MCF 10A (cell line): ENCODE results near the gene MASP1. TPM values are rescaled to one million over a fixed set of nuclear protein-coding genes. Genes with fewer than 3 reads are reported as not detected.

Experiments
- BruUV-seq: library from RNA; stranded (reverse); fragments of 400-500 nt; replicated peaks from 2 replicates; lab custom pipeline; 2021; lab: Mats Ljungman, UMichigan
- CTCF ChIA-PET: fragments of 300-600 bp; sonication (Branson Sonifier 250); formaldehyde crosslinking; extraction: SDS; loops from one replicate; lab custom pipeline; 2021; ENCODE audit warnings: antibody characterized with exemption, inconsistent platforms; lab: Yijun Ruan, JAX
- POLR2A ChIA-PET: fragments of 300-600, 350-650 bp; sonication (Branson Sonifier 250); formaldehyde crosslinking; extraction: SDS; loops from one replicate; lab custom pipeline; 2020; ENCODE audit warnings: antibody characterized with exemption, inconsistent platforms; lab: Yijun Ruan, JAX
- DNase-seq: peaks from one replicate; pipeline ENCODE4 v3.0.0-alpha.2; 2018; ENCODE audit not compliant: unreplicated experiment
- H3K27ac Mint-ChIP-seq: one replicate; pipeline ENCODE4 v1.8.0; 2022; ENCODE audit warnings: mild to moderate bottlenecking, low read depth, mixed read lengths; ENCODE audit not compliant: unreplicated experiment
- H3K27me3 Mint-ChIP-seq: one replicate; pipeline ENCODE4 v1.8.0; 2022; ENCODE audit warnings: mixed read lengths; ENCODE audit not compliant: insufficient read depth, unreplicated experiment
- H3K36me3 Mint-ChIP-seq: one replicate; pipeline ENCODE4 v1.8.0; 2022; ENCODE audit warnings: mild to moderate bottlenecking, moderate library complexity, mixed read lengths; ENCODE audit not compliant: insufficient read depth, unreplicated experiment
- H3K4me1 Mint-ChIP-seq: one replicate; pipeline ENCODE4 v1.8.0; 2022; ENCODE audit warnings: mixed read lengths; ENCODE audit not compliant: insufficient read depth, unreplicated experiment
- H3K4me3 Mint-ChIP-seq: one replicate; pipeline ENCODE4 v1.8.0; 2022; ENCODE audit warnings: mild to moderate bottlenecking, moderate library complexity, mixed read lengths; ENCODE audit not compliant: unreplicated experiment
- H3K9me3 Mint-ChIP-seq: one replicate; pipeline ENCODE4 v1.8.0; 2022; ENCODE audit warnings: mixed read lengths; ENCODE audit not compliant: unreplicated experiment
- CTCF ChIP-seq: fragments of 200-600 bp; IDR thresholded peaks from one replicate; pipeline ENCODE4 v1.8.0; 2022; ENCODE audit warnings: antibody characterized with exemption, mild to moderate bottlenecking; ENCODE audit not compliant: unreplicated experiment
- intact Hi-C: fragments of 100-400 bp; cut with micrococcal nuclease; formaldehyde crosslinking; loops from 2 replicates; pipeline ENCODE4 v1.14.1; 2022
- total RNA-seq: library from RNA; stranded (reverse); gene quantifications from 2 replicates; pipeline ENCODE4 v1.2.3, GENCODE V29; 2022

Gene MASP1
- total RNA-seq, 1 experiment from 2014 or later = not detected

- Mint-ChIP-seq H3K4me1 (peaks cover 5% of the 10 kb centered on the region), H3K4me3 (no peak overlapping the region), H3K9me3 (peaks cover 8% of the 10 kb centered on the region), H3K27ac (no peak overlapping the region), H3K27me3 (no peaks in the 10 kb centered on the region), H3K36me3 (no peaks in the 10 kb centered on the region)
- TF ChIP-seq CTCF = no peak
- intact Hi-C loops = no loop called here
- DNase-seq = peak; percentile 46
- no TSS peak for BruUV-seq
- ChIA-PET CTCF (interaction anchor here (0.6 to 1.0 kb wide), 2 partner anchors 55 to 453 kb away, joined by 3 to 4 read pairs; no protein-coding TSS in a partner anchor), POLR2A (no interaction called here)
These were observed 30.0 kb downstream of the MASP1 start for GRCh38 chr3:187261541-187261969.

GRCh38 chr3:187259171-187259570 is 32.4 kb downstream of the MASP1 start:
- DNase-seq = no peak
- intact Hi-C loops = no loop called here
- no peaks in the 10 kb centered on the region for H3K27me3 Mint-ChIP-seq
- H3K9me3 Mint-ChIP-seq = peaks cover 8% of the 10 kb centered on the region
- no peak for TF ChIP-seq CTCF
- POLR2A ChIA-PET = no interaction called here
- no peaks in the 10 kb centered on the region for H3K36me3 Mint-ChIP-seq
- H3K4me1 Mint-ChIP-seq = peaks cover 3% of the 10 kb centered on the region
- no peak overlapping the region for H3K27ac Mint-ChIP-seq
- no TSS peak for BruUV-seq
- CTCF ChIA-PET = no interaction called here
- no peak overlapping the region for H3K4me3 Mint-ChIP-seq

GRCh38 chr3:187257992-187258692 is 33.4 kb downstream of the MASP1 start:
- no peaks in the 10 kb centered on the region for H3K4me1 Mint-ChIP-seq
- no peak overlapping the region for H3K4me3 Mint-ChIP-seq
- TF ChIP-seq CTCF = no peak
- H3K36me3 Mint-ChIP-seq = no peaks in the 10 kb centered on the region
- H3K27ac Mint-ChIP-seq = no peak overlapping the region
- CTCF ChIA-PET = interaction anchor here (0.6 to 0.7 kb wide), 3 partner anchors 353 to 444 kb away, joined by 3 read pairs; partner anchors contain the start of gene RTP2
- intact Hi-C loops = no loop called here
- H3K27me3 Mint-ChIP-seq = no peaks in the 10 kb centered on the region
- no TSS peak for BruUV-seq
- peaks cover 8% of the 10 kb centered on the region for H3K9me3 Mint-ChIP-seq
- POLR2A ChIA-PET = no interaction called here
- DNase-seq = no peak

- no peaks in the 10 kb centered on the region for H3K4me1 Mint-ChIP-seq
- TF ChIP-seq CTCF = no peak
- intact Hi-C loops = no loop called here
- CTCF ChIA-PET = interaction anchor here (0.6 to 1.0 kb wide), 4 partner anchors 8 to 445 kb away, joined by 3 read pairs; partner anchors contain the start of gene RTP2
- no TSS peak for BruUV-seq
- no peak overlapping the region for H3K27ac Mint-ChIP-seq
- POLR2A ChIA-PET = no interaction called here
- H3K9me3 Mint-ChIP-seq = peaks cover 8% of the 10 kb centered on the region
- no peak for DNase-seq
- no peaks in the 10 kb centered on the region for H3K36me3 Mint-ChIP-seq
- H3K27me3 Mint-ChIP-seq = no peaks in the 10 kb centered on the region
- H3K4me3 Mint-ChIP-seq = no peak overlapping the region
These were observed 34.1 kb downstream of the MASP1 start for GRCh38 chr3:187257471-187257870.
